WERI-Rb-1 (cell line): ENCODE results near the gene NCF4.

Experiments
- DNase-seq: peaks from one replicate; pipeline ENCODE4 v3.0.0-alpha.2; 2020
- H3K27ac ChIP-seq: fragments of 250-450 bp; sonication (Bioruptor Pico); 2 replicates; pipeline ENCODE4 v1.5.1; 2020; ENCODE audit warnings: mild to moderate bottlenecking, moderate library complexity
- H3K27me3 ChIP-seq: fragments of 250-450 bp; sonication (Bioruptor Pico); 2 replicates; pipeline ENCODE4 v1.5.1; 2021; ENCODE audit warnings: mild to moderate bottlenecking, low read depth, moderate library complexity; ENCODE audit not compliant: insufficient read depth, severe bottlenecking
- H3K36me3 ChIP-seq: fragments of 250-450 bp; sonication (Bioruptor Pico); 2 replicates; pipeline ENCODE4 v1.5.1; 2020; ENCODE audit warnings: mild to moderate bottlenecking, moderate library complexity
- H3K4me3 ChIP-seq: 2 replicates; pipeline ENCODE4 v1.5.1; 2011; ENCODE audit warnings: low read depth, mild to moderate bottlenecking, control low read depth, low read length
- H3K9me3 ChIP-seq: fragments of 250-450 bp; sonication (Bioruptor Pico); 2 replicates; pipeline ENCODE4 v1.5.1; 2021; ENCODE audit warnings: mild to moderate bottlenecking, moderate library complexity; ENCODE audit not compliant: severe bottlenecking
- TF ChIP-seq, protein P1 (sequence below): IDR thresholded peaks from 2 replicates; pipeline ENCODE4 v1.5.1; 2011; ENCODE audit warnings: low read depth, mild to moderate bottlenecking, control low read depth, inconsistent platforms, low read length

The NCF4 gene

DNA sequence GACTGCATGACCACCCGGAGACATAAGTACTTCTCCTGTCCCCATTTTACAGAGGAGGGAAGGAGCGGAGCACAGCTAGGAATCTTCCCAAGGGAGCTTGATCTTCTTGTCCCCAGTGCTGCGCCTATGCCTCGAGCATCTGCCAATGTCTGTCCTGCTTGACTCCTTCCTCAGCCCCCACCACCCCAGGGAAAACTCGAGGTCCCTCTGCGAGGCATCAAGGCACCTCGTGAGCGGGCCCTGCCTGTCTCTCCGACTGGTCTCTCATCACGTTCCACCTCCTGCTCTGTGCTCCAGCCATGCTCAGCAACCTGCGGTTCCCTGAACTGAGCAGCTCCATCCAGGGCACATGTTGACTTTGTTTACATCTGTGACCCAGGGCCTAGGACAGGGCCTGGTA is 2.5 kb downstream of the NCF4 start:
- TF ChIP-seq, protein P1, sequence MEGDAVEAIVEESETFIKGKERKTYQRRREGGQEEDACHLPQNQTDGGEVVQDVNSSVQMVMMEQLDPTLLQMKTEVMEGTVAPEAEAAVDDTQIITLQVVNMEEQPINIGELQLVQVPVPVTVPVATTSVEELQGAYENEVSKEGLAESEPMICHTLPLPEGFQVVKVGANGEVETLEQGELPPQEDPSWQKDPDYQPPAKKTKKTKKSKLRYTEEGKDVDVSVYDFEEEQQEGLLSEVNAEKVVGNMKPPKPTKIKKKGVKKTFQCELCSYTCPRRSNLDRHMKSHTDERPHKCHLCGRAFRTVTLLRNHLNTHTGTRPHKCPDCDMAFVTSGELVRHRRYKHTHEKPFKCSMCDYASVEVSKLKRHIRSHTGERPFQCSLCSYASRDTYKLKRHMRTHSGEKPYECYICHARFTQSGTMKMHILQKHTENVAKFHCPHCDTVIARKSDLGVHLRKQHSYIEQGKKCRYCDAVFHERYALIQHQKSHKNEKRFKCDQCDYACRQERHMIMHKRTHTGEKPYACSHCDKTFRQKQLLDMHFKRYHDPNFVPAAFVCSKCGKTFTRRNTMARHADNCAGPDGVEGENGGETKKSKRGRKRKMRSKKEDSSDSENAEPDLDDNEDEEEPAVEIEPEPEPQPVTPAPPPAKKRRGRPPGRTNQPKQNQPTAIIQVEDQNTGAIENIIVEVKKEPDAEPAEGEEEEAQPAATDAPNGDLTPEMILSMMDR = no peak
- no peaks in the 10 kb centered on the region for H3K36me3 ChIP-seq
- DNase-seq = no peak
- no peaks in the 10 kb centered on the region for H3K9me3 ChIP-seq
- H3K4me3 ChIP-seq = no peak overlapping the region
- no peak overlapping the region for H3K27ac ChIP-seq
- H3K27me3 ChIP-seq = peaks cover 25% of the 10 kb centered on the region

DNA sequence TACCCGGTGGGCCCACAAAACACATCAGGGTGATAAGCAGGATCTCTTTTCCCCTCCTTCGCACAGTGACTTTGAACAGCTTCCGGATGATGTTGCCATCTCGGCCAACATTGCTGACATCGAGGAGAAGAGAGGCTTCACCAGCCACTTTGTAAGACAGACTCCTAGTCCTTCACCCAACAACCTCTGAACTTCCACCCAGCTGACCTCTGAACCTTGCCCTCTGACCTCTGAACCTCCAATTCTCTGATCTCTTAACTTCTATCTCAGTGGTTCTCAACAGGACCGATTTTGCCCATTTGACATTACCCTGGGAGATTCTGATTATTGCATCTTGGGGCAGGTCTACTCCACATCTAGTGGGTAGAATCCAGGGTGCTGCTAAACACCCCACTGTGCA is 3.2 kb downstream of the NCF4 start:
- H3K27ac ChIP-seq = no peak overlapping the region
- TF ChIP-seq, protein P1 = no peak

DNA sequence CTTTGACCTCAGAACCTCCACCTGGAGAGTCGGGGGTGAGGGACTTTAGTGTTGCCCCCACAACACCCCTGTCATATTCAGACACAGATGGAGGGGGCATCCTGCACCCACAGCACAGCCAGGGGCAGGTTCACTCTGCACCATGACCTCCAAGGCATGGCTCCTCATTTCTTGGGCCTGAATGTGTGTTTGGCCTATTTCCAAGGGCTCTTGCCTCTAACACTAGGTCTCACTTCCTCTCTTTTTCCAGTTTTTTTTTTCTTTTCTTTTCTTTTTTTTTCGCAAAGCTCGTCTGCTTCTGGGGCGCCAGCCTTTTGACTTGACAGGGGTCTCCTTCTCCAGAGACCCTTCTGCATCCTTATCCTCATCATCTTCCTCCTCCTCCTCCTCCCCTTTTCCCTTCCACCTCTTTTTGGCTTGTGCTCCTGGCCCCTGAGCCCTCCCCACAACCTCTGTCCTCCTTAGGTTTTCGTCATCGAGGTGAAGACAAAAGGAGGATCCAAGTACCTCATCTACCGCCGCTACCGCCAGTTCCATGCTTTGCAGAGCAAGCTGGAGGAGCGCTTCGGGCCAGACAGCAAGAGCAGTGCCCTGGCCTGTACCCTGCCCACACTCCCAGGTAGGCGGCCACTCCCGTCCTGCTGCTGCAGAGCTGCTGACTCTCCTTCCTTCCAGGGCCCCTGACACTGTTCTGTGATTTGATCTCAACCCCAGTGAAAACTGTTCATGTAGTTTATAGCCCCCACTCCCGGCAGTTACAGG is 3.8 kb downstream of the NCF4 start:
- TF ChIP-seq, protein P1 = no peak
- no peak for DNase-seq
- Histone ChIP-seq H3K27ac (no peak overlapping the region), H3K36me3 (no peaks in the 10 kb centered on the region), H3K4me3 (no peak overlapping the region), H3K9me3 (no peaks in the 10 kb centered on the region), H3K27me3 (peaks cover 30% of the 10 kb centered on the region)

More for the DNA sequence above, 3.2 kb downstream of the NCF4 start:
- no peaks in the 10 kb centered on the region for H3K36me3 ChIP-seq
- DNase-seq = no peak
- no peaks in the 10 kb centered on the region for H3K9me3 ChIP-seq
- H3K27me3 ChIP-seq = peaks cover 25% of the 10 kb centered on the region
- no peak overlapping the region for H3K4me3 ChIP-seq

DNA sequence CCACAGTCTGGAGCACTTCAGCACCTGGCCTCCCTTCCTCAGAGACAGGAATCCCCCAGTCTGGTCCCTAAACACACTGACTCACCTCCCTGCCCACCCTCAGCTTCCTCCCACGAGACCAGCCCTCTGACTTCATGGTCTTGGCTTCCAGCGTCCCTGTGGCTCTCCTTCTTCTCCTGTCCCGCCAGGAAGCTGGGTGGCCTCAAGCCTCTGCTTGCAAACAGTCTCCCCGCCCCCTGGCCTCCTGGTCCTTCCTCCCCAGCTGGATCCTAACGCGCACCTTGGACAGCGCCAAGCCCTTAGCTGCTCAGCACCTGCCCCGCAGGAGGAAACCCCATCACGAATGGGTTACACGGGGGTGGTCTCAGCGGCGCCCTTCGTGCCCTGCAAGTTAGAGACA is 4.5 kb downstream of the NCF4 start:
- H3K9me3 ChIP-seq = no peaks in the 10 kb centered on the region
- DNase-seq = no peak
- TF ChIP-seq, protein P1 = no peak
- no peak overlapping the region for H3K27ac ChIP-seq
- no peaks in the 10 kb centered on the region for H3K36me3 ChIP-seq
- no peak overlapping the region for H3K4me3 ChIP-seq
- H3K27me3 ChIP-seq = peaks cover 37% of the 10 kb centered on the region

DNA sequence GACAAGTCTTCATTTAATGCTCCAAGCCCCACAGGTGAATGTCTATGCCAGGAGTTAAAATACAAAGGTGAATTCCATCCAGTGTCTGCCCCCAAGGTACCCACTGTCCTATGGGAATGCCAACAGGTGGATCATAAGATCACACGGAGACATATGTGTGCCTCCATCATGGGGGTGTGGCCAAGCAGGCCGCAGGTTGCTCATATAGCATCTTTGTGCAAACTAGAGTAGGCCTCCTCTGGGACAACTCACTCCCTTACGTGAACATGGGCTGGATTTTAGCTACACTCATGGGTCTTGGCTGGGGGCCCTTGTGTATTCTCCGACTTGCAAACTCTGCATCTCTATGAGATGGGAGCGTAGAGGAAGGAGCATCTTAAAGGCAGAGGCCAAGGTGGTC is 6.9 kb downstream of the NCF4 start:
- Histone ChIP-seq H3K27ac (no peak overlapping the region), H3K4me3 (no peak overlapping the region), H3K36me3 (no peaks in the 10 kb centered on the region), H3K9me3 (no peaks in the 10 kb centered on the region), H3K27me3 (peaks cover 49% of the 10 kb centered on the region)
- DNase-seq = no peak
- TF ChIP-seq, protein P1 = no peak
